Vagina (tissue), 2 donors: ENCODE measurements around the gene CCSER1.

Experiments used
- POLR2A ChIP-seq, 2 donors: fragments of 450-650 bp; IDR thresholded peaks; one replicate each; pipeline ENCODE4 v1.6.1; 2017; ENCODE audit warnings: antibody characterized with exemption in 2 of 2, mild to moderate bottlenecking in 2 of 2, moderate library complexity in 2 of 2
- TF ChIP-seq, protein P1 (sequence below), 3 experiments: fragments of 450-650 bp in 2 of 3; fragments of 200-600 bp in 1 of 3; sonication (generic) in 1 of 3; IDR thresholded peaks; one replicate each; pipeline ENCODE4 v1.5.1; 2017 to 2019; ENCODE audit warnings: antibody characterized with exemption in 3 of 3, mild to moderate bottlenecking in 2 of 3, moderate library complexity in 2 of 3

DNA sequence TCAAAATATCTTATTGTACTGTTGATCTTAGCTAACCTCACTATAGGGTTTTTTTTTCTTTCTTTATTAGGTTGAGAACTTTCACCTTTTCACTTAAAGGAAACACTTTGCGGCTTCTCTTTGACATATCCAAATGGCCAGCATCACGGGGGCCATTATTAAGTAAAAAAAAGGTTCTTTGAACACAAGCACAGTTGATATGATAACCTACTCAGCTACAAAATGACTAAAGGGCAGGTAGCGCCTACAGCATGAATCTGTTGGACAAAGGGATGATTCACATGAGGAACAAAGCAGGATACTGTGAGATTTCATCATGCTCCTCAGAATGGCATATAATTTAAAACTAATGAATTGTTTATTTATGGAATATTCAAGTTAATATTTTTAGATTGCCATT, 119.6 kb downstream of the CCSER1 start:
- no peak for TF ChIP-seq POLR2A (IDR thresholded peaks at IDR 0.05)
- TF ChIP-seq, protein P1, sequence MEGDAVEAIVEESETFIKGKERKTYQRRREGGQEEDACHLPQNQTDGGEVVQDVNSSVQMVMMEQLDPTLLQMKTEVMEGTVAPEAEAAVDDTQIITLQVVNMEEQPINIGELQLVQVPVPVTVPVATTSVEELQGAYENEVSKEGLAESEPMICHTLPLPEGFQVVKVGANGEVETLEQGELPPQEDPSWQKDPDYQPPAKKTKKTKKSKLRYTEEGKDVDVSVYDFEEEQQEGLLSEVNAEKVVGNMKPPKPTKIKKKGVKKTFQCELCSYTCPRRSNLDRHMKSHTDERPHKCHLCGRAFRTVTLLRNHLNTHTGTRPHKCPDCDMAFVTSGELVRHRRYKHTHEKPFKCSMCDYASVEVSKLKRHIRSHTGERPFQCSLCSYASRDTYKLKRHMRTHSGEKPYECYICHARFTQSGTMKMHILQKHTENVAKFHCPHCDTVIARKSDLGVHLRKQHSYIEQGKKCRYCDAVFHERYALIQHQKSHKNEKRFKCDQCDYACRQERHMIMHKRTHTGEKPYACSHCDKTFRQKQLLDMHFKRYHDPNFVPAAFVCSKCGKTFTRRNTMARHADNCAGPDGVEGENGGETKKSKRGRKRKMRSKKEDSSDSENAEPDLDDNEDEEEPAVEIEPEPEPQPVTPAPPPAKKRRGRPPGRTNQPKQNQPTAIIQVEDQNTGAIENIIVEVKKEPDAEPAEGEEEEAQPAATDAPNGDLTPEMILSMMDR (IDR thresholded peaks at IDR 0.05): no peak
